AG04449 (cell line): Measurements from ENCODE around the gene PBX3.

Source experiments
- CTCF ChIA-PET: fragments of 350-600 bp; formaldehyde crosslinking; extraction: SDS; loops from one replicate; lab custom pipeline; 2021; ENCODE audit warnings: antibody characterized with exemption; lab: Yijun Ruan, JAX
- POLR2A ChIA-PET: fragments of 400-600, 350-600 bp; formaldehyde crosslinking; extraction: SDS; loops from one replicate; lab custom pipeline; 2020; ENCODE audit warnings: antibody characterized with exemption, inconsistent platforms; lab: Yijun Ruan, JAX
- DNase-seq: peaks from one replicate; pipeline ENCODE4 v3.0.0-alpha.2; 2010; ENCODE audit warnings: low read depth, low spot score
- H3K4me3 ChIP-seq: 2 replicates; pipeline ENCODE4 v1.5.1; 2011; ENCODE audit warnings: low read depth, mild to moderate bottlenecking, control low read depth, low read length
- CTCF ChIP-seq: IDR thresholded peaks from one replicate; pipeline ENCODE4 v1.5.1; 2011; ENCODE audit warnings: mild to moderate bottlenecking, moderate library complexity, low read length, control low read depth, inconsistent platforms; ENCODE audit not compliant: insufficient read depth; ENCODE audit errors: missing control alignments

PBX3 gene

GRCh38 chr9:125847735-125848134, 100.6 kb downstream of the PBX3 start:
- TF ChIP-seq CTCF: no peak
- no peak overlapping the region for H3K4me3 ChIP-seq
- ChIA-PET CTCF (no interaction called here), POLR2A (no interaction called here)
- no peak for DNase-seq

GRCh38 chr9:125850106-125850632, 103.0 kb downstream of the PBX3 start:
- POLR2A ChIA-PET: no interaction called here

DNA sequence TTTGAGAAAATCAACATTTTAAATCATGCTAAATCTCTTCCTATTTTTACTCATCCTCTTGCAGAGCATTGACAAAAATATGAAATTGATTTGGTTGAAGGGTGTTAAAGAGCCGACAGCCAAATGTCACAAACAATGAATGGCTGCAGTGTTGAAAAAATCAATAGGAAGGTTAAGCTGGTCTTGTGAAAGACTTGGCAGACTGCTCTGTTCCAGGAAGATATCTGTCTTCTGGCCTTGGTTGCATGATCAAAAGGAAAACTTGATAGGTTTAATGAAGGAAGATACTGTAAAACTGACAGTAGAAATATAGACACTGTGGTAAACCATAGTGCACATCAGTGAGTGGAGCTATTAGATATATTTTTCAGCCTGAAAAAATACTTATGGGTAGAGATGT, 103.6 kb downstream of the PBX3 start:
- no peak for DNase-seq
- ChIA-PET POLR2A (no interaction called here), CTCF (interaction anchor here (0.9 to 1.0 kb wide), 2 partner anchors 9 to 37 kb away, joined by 3 read pairs; no protein-coding TSS in a partner anchor)
- no peak for TF ChIP-seq CTCF
- no peak overlapping the region for H3K4me3 ChIP-seq

More at GRCh38 chr9:125850106-125850632, 103.0 kb downstream of the PBX3 start:
- CTCF ChIA-PET: interaction anchor here (1.0 kb wide), 1 partner anchor 8 kb away, joined by 3 read pairs; no protein-coding TSS in a partner anchor
- no peak for TF ChIP-seq CTCF
- no peak for DNase-seq
- H3K4me3 ChIP-seq: no peak overlapping the region

GRCh38 chr9:125851979-125852378, 104.8 kb downstream of the PBX3 start:
- DNase-seq: no peak
- no peak for TF ChIP-seq CTCF
- POLR2A ChIA-PET: interaction anchor here (0.6 kb wide), 1 partner anchor 32 kb away, joined by 5 read pairs; no protein-coding TSS in a partner anchor
- no peak overlapping the region for H3K4me3 ChIP-seq
- CTCF ChIA-PET: interaction anchor here (0.9 to 1.5 kb wide), 2 partner anchors 14 to 444 kb away, joined by 3 read pairs; no protein-coding TSS in a partner anchor

GRCh38 chr9:125852386-125852785, 105.2 kb downstream of the PBX3 start:
- ChIA-PET CTCF (interaction anchor here (0.9 to 1.5 kb wide), 2 partner anchors 14 to 445 kb away, joined by 3 read pairs; no protein-coding TSS in a partner anchor), POLR2A (interaction anchor here (0.6 kb wide), 1 partner anchor 32 kb away, joined by 5 read pairs; no protein-coding TSS in a partner anchor)
- H3K4me3 ChIP-seq: no peak overlapping the region
- DNase-seq: no peak
- no peak for TF ChIP-seq CTCF

- no peak overlapping the region for H3K4me3 ChIP-seq
- no peak for DNase-seq
- TF ChIP-seq CTCF: no peak
- CTCF ChIA-PET: no interaction called here
- POLR2A ChIA-PET: no interaction called here
These were observed 107.5 kb downstream of the PBX3 start for GRCh38 chr9:125854553-125855275.
